Daoy (cell line): ENCODE results near the gene CXorf58. TPM values are rescaled to one million over a fixed set of nuclear protein-coding genes. Genes with fewer than 3 reads are reported as not detected.
"Not testable (repeated sequence)": the region's sequence is repeated elsewhere in the genome, so short reads cannot be mapped to it uniquely, and the experiment has no call there.

Experiments used
- DNase-seq: peaks from one replicate; pipeline ENCODE4 v3.0.0-alpha.2; 2015; ENCODE audit warnings: low read depth
- total RNA-seq: library from RNA; depleted of rRNA; stranded (reverse); fragments of >200 nt; shearing (Covaris generic); gene quantifications from 2 replicates; pipeline ENCODE4 v1.2.3, GENCODE V29; 2014; rRNA removed

CXorf58 gene
- total RNA-seq, 1 experiment from 2014 or later = not detected

DNA sequence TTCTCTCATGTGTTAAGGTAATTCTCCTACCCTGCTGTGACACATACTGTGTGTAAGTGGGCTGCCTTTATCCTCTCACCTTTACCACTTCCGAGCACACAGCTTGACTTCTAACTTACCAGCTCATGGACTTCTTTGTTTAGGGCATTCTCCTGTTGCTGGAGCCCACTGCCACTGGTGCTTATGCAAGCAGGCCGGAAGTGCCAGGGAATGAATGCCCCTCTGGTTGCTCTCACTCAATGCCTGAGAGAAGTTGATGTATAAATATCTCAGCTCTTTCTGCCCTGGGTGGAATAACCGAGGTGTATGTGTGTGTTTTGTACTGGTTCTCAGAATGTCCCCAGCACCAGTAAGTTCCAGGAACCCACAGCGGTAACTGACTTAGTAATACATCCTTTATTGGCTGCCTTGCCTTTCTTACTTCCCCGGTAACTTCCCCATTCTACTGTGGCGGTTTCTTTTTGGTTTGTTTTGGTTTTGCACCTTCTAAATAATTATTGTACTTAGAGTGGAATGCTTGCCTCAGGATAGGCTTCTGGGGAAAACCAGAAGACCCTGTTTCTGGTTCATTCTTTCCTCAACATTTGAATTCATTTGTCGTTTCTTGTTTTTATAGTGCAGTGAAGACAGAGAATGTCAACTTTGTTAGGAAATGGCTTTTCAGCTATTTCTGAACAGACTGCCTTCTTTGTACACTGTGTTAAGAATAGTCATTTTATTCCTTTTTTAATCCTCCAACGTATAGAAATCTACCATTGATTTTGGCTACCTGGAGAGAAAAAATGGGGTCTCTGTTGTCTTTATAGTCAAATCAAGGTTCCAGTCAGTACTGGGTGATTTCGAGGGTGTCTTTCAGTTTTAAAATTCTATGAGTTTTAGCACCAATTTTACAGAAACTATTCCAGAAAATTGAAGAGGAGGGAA lies 45.4 kb downstream of the CXorf58 start:
- DNase-seq = peak; percentile 2

DNA sequence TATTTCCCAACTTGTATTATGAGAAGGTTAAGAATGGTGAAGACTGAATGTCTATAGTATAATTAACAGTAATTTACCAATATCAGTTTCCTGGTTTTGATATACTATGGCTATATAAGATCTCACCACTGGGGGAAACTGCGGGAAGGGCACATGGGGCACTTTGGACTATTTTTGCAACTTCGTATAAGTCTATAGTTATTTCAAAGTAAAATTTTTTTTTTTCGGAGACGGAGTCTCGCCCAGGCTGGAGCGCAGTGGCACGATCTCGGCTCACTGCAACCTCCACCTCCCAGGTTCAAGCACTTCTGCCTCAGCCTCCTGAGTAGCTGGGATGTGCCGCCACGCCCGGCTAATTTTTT lies 46.1 kb downstream of the CXorf58 start:
- no peak for DNase-seq

DNA sequence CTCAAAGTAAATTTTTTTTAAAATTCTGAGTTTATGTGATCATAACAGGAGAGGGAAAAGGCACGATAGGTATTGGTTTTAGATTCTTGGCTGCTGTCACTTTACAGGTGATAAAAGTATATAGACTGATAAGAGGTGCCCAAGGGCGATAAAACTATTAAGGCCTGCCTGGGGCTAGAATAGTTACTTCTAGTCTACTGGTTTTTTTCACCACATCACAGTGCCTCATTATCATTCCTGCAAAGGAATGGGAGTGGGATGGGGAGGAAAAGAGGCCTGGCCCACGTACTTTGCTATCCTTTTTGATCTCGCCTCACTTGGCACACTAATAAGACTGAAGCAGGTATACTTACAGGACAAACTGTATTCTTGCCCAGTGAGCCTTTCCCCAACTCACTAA lies 46.6 kb downstream of the CXorf58 start:
- DNase-seq = no peak

DNA sequence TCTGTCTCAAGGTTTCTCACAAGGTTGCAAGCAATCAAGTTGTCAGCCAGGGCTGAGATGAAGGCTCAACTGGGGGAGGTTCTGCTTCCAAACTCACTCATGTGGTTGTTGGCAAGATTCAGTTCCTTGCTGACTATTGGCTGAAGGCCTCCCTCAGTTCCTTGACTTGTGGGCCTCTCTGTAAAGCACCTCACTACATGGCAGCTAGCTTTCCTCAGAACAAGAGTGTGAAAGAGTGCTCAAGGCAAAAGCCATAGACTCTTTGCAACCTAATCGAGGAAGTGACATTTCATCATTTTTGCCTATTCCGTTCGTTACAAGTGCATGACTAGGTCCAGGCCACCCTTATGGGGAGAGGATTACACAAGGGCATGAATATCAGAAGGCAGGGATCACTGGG lies 52.0 kb downstream of the CXorf58 start:
- DNase-seq = no peak

DNA sequence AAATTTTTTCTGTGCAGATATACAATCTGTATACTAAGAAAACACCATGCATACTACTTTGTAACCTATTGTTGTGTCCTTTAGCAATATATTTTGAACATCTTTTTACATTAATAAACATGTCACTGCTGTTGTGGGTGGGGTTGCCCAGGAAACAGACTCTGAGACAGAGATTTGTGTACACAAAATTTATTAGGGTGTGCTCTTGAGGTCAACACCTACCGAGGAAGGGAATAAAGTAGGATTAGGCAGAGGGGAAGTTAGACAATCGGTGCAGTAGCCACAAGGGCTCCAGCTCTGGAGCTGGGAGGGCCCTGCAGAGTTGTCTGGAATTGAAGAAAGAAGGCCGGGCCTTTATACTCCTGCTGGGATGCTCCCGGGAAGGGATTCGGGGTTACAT lies 56.4 kb downstream of the CXorf58 start:
- DNase-seq = no peak

DNA sequence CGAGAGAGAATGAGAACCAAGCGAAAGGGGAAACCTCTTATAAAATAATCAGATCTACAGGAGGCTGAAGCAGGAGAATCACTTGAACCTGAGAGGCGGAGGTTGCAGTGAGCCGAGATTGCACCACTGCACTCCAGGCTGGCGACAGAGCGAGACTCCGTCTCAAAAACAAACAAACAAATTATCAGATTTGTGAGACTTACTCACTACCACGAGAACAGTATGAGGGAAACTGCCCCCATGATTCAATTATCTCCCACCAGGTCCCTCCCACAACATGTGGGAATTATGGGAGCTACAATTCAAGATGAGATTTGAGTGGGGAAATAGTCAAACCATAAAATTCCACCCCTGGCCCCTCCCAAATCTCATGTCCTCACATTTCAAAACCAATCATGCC lies 57.8 kb downstream of the CXorf58 start:
- not testable (repeated sequence) for DNase-seq

DNA sequence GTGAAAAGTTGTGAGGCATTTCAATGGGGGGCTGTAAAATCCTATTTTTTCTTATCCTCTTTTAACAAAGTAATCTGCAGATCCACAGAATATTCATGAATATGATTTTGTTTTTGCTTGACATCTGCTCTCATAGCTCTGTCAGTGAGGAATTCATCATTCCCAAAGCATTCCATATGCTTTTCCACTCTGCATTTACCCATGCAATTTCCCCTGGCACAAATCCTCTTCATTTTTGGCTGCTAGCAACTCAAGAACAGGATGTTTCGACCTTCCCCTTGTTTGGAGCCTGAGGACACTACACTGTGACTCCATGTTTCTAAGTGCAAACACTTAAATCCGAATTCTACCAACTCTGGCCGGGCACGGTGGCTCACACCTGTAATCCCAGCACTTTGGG lies 70.7 kb downstream of the CXorf58 start:
- DNase-seq = no peak

DNA sequence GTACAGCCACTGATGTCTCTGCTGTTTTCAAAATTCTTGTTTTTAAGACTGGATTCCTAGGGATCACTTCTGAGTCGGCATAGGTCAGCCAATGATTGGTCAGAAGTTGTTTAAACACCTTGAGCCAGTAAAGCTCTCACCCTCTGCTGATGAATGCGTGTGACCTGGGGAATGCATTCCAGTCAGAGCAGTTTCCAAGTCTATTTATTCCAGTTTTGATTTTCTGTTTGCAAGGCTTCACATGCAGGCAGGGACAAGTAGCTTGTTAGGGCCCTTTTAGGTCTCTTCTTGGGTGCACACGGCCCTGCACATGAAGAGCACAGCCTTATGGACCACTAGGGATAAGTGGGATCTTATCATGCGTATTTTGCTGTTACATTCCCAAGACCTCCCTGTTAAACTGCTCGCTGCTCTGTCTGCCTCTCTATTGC lies 72.2 kb downstream of the CXorf58 start:
- DNase-seq = no peak

DNA sequence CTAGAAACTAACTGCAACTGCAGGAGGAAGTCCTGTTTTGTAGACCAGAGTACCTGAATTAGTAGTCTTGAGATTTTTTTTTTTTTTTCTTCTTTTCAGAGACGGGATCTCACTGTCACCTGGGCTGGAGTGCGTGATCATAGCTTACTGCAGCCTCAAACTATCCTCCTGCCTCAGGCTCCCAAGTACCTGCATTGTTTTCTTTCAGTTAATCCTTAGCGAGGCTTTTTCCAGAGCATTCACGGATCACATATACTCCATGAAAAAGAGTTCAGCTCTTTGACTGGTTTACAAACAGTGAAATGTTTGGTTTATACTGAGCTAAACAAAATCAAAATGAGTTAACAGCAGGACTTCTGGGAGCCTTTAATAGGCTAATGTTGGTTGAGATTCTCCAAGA lies 73.4 kb downstream of the CXorf58 start:
- DNase-seq = no peak

DNA sequence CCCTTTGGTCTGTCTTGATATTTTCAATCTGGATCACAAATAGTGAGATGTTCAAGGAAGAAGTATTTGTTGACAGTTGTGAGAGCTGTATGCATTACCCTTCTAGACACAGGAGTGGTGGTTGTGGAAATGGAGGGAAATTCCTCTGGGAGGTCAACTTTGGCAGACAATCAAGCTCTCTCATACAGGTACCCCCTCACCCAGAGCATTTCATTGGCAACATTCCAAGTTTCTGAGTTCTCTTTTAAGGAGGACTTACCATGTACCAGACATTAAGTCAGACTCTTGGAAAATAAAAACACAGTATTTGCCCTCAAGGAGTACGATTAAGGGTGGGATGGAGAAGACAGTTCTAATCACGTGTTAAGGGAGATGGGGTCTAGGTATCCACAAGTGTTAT lies 73.9 kb downstream of the CXorf58 start:
- no peak for DNase-seq

DNA sequence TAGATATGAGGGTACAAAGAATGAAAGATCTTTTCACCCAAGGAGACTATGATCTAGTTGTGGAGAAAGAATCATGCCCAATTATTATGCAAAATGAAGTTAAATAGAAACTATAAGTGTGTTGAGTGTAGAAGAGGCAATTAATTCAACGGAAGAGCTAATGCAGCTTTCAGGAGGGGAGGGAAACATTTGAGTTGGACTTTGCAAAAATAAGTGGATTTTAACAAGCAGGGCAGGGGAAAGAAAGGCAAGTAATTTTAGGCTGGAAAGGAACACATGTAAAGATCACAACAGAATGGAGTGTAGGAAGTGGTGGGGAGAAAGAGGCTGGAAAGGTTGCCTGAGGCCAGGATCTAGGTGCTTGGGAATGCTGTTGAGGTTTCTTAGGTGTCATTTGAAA lies 75.1 kb downstream of the CXorf58 start:
- DNase-seq = no peak

Other genes starting within 250 kb of the CXorf58 start
- gene PRDX4, start 240.5 kb upstream of the CXorf58 start, total RNA-seq = 208 and 222 TPM in 2 replicates
- 75.4 and 85.5 TPM in 2 replicates for gene ACOT9, start 164.7 kb upstream of the CXorf58 start, total RNA-seq
- gene SAT1, start 124.8 kb upstream of the CXorf58 start, total RNA-seq = 56.4 and 65.9 TPM in 2 replicates
- gene APOO, start 68 bp upstream of the CXorf58 start, total RNA-seq = 29.4 and 49.9 TPM in 2 replicates
- gene KLHL15, start 119.2 kb downstream of the CXorf58 start, total RNA-seq = 8.2 and 9.4 TPM in 2 replicates
- 161 and 176 TPM in 2 replicates for gene EIF2S3, start 146.9 kb downstream of the CXorf58 start, total RNA-seq
- 12.3 and 17.4 TPM in 2 replicates for gene ZFX, start 241.7 kb downstream of the CXorf58 start, total RNA-seq